Activated CD8-positive, alpha-beta T cell treated with anti-CD3 and anti-CD28 coated beads for 36 hours (primary cell): Measurements from ENCODE around the gene SIK1. TPM values are rescaled to one million over a fixed set of nuclear protein-coding genes. Genes with fewer than 3 reads are reported as not detected.
"Not testable (repeated sequence)": the region's sequence is repeated elsewhere in the genome, so short reads cannot be mapped to it uniquely, and the experiment has no call there.

Experiments used
- ATAC-seq: fragments of 200-7000 bp; cut with Tn5 transposase; one replicate; pipeline ENCODE4 v1.10.0; 2021; ENCODE audit warnings: mild to moderate bottlenecking, moderate library complexity
- CTCF ChIA-PET: fragments of 350-600 bp; sonication (Branson Sonifier 250); formaldehyde crosslinking; loops from one replicate; lab custom pipeline; 2021; ENCODE audit warnings: antibody characterized with exemption; lab: Charles Lee
- POLR2A ChIA-PET: fragments of 350-600 bp; sonication (Branson Sonifier 250); formaldehyde crosslinking; loops from one replicate; lab custom pipeline; 2021; ENCODE audit warnings: antibody characterized with exemption; lab: Charles Lee
- DNase-seq: peaks from one replicate; pipeline ENCODE4 v3.0.0-alpha.2; 2020
- H3K27ac Mint-ChIP-seq: one replicate; pipeline ENCODE4 v1.8.0; 2021; ENCODE audit warnings: mild to moderate bottlenecking, mixed read lengths
- H3K27me3 Mint-ChIP-seq: one replicate; pipeline ENCODE4 v1.8.0; 2021; ENCODE audit warnings: mixed read lengths
- H3K36me3 Mint-ChIP-seq: one replicate; pipeline ENCODE4 v1.8.0; 2021; ENCODE audit warnings: low read depth, mixed read lengths
- H3K4me1 Mint-ChIP-seq: one replicate; pipeline ENCODE4 v1.8.0; 2021; ENCODE audit warnings: low read depth, mixed read lengths
- H3K4me3 Mint-ChIP-seq: one replicate; pipeline ENCODE4 v1.8.0; 2021; ENCODE audit warnings: mild to moderate bottlenecking, moderate library complexity, mixed read lengths
- H3K9me3 Mint-ChIP-seq: one replicate; pipeline ENCODE4 v1.8.0; 2021; ENCODE audit warnings: mixed read lengths
- intact Hi-C: fragments of 100-400 bp; cut with micrococcal nuclease; formaldehyde crosslinking; loops from one replicate; pipeline ENCODE4 v1.10.0; 2022
- total RNA-seq, 2 experiments: library from RNA; stranded (reverse); gene quantifications; one replicate each; pipeline ENCODE4 v1.2.3, GENCODE V29; 2021

SIK1 gene
- total RNA-seq, 2 experiments from 2014 or later = 23.8 to 27.3 TPM

- H3K4me1 Mint-ChIP-seq, H3K4me3 Mint-ChIP-seq, CTCF ChIA-PET, POLR2A ChIA-PET, DNase-seq, ATAC-seq, H3K9me3 Mint-ChIP-seq, H3K27ac Mint-ChIP-seq, intact Hi-C loops, H3K27me3 Mint-ChIP-seq, H3K36me3 Mint-ChIP-seq: not testable (repeated sequence)
Observed at GRCh38 chr21:43455717-43456116, 28.8 kb upstream of the SIK1 start.

- H3K4me1 Mint-ChIP-seq, intact Hi-C loops: not testable (repeated sequence)
- ATAC-seq = peak; percentile 40
Observed at GRCh38 chr21:43454176-43454575, 27.2 kb upstream of the SIK1 start.

GRCh38 chr21:43451850-43452249 lies 24.9 kb upstream of the SIK1 start:
- H3K4me1 Mint-ChIP-seq, H3K27ac Mint-ChIP-seq, ATAC-seq, H3K9me3 Mint-ChIP-seq, intact Hi-C loops, DNase-seq, POLR2A ChIA-PET, H3K27me3 Mint-ChIP-seq, H3K36me3 Mint-ChIP-seq, CTCF ChIA-PET, H3K4me3 Mint-ChIP-seq: not testable (repeated sequence)

More at GRCh38 chr21:43454176-43454575, 27.2 kb upstream of the SIK1 start:
- CTCF ChIA-PET, H3K27ac Mint-ChIP-seq, H3K4me3 Mint-ChIP-seq, H3K27me3 Mint-ChIP-seq, H3K36me3 Mint-ChIP-seq, DNase-seq, POLR2A ChIA-PET, H3K9me3 Mint-ChIP-seq: not testable (repeated sequence)

- DNase-seq, intact Hi-C loops, H3K4me3 Mint-ChIP-seq, POLR2A ChIA-PET, H3K4me1 Mint-ChIP-seq, H3K27me3 Mint-ChIP-seq, CTCF ChIA-PET, H3K27ac Mint-ChIP-seq, ATAC-seq, H3K36me3 Mint-ChIP-seq, H3K9me3 Mint-ChIP-seq: not testable (repeated sequence)
Observed at GRCh38 chr21:43450287-43450686, 23.4 kb upstream of the SIK1 start.

- H3K4me1 Mint-ChIP-seq, CTCF ChIA-PET, H3K27ac Mint-ChIP-seq, POLR2A ChIA-PET, H3K36me3 Mint-ChIP-seq, intact Hi-C loops, H3K9me3 Mint-ChIP-seq, ATAC-seq, H3K4me3 Mint-ChIP-seq, H3K27me3 Mint-ChIP-seq, DNase-seq: not testable (repeated sequence)
Observed at GRCh38 chr21:43447353-43447977, 20.5 kb upstream of the SIK1 start.

GRCh38 chr21:43446277-43446932 lies 19.5 kb upstream of the SIK1 start:
- CTCF ChIA-PET, H3K36me3 Mint-ChIP-seq, H3K9me3 Mint-ChIP-seq, H3K4me3 Mint-ChIP-seq, H3K4me1 Mint-ChIP-seq, intact Hi-C loops, POLR2A ChIA-PET, ATAC-seq, H3K27me3 Mint-ChIP-seq, DNase-seq, H3K27ac Mint-ChIP-seq: not testable (repeated sequence)

GRCh38 chr21:43444524-43444923 lies 17.6 kb upstream of the SIK1 start:
- H3K9me3 Mint-ChIP-seq, H3K4me1 Mint-ChIP-seq, DNase-seq, intact Hi-C loops, CTCF ChIA-PET, H3K4me3 Mint-ChIP-seq, H3K27ac Mint-ChIP-seq, H3K27me3 Mint-ChIP-seq, H3K36me3 Mint-ChIP-seq, POLR2A ChIA-PET: not testable (repeated sequence)
- peak; percentile 47 for ATAC-seq

- intact Hi-C loops, H3K36me3 Mint-ChIP-seq, DNase-seq, H3K4me3 Mint-ChIP-seq, H3K27ac Mint-ChIP-seq, POLR2A ChIA-PET, H3K27me3 Mint-ChIP-seq, CTCF ChIA-PET, ATAC-seq, H3K4me1 Mint-ChIP-seq, H3K9me3 Mint-ChIP-seq: not testable (repeated sequence)
Observed at GRCh38 chr21:43442571-43442970, 15.6 kb upstream of the SIK1 start.

- intact Hi-C loops, H3K4me3 Mint-ChIP-seq, POLR2A ChIA-PET: not testable (repeated sequence)
Observed at GRCh38 chr21:43440835-43441727, 14.2 kb upstream of the SIK1 start.

GRCh38 chr21:43439316-43440075 lies 12.6 kb upstream of the SIK1 start:
- H3K4me1 Mint-ChIP-seq, CTCF ChIA-PET, POLR2A ChIA-PET: not testable (repeated sequence)

More at GRCh38 chr21:43440835-43441727, 14.2 kb upstream of the SIK1 start:
- H3K4me1 Mint-ChIP-seq, H3K27me3 Mint-ChIP-seq, CTCF ChIA-PET, H3K36me3 Mint-ChIP-seq, H3K9me3 Mint-ChIP-seq, ATAC-seq, H3K27ac Mint-ChIP-seq, DNase-seq: not testable (repeated sequence)

GRCh38 chr21:43436272-43436671 lies 9.3 kb upstream of the SIK1 start:
- H3K27me3 Mint-ChIP-seq, H3K27ac Mint-ChIP-seq, ATAC-seq, CTCF ChIA-PET, H3K36me3 Mint-ChIP-seq, POLR2A ChIA-PET, H3K4me3 Mint-ChIP-seq, H3K4me1 Mint-ChIP-seq, DNase-seq, intact Hi-C loops, H3K9me3 Mint-ChIP-seq: not testable (repeated sequence)

More at GRCh38 chr21:43439316-43440075, 12.6 kb upstream of the SIK1 start:
- DNase-seq, H3K4me3 Mint-ChIP-seq, ATAC-seq, intact Hi-C loops, H3K36me3 Mint-ChIP-seq, H3K27ac Mint-ChIP-seq, H3K27me3 Mint-ChIP-seq, H3K9me3 Mint-ChIP-seq: not testable (repeated sequence)
